HG03571 (cell line): ENCODE measurements around the gene NVL.

ENCODE experiments used
- ATAC-seq: cut with Tn5 transposase; IDR thresholded peaks from one replicate; pipeline ENCODE4 v1.9.1; 2021; ENCODE audit not compliant: unreplicated experiment

The NVL gene

GRCh38 chr1:224199679-224200078, 130.3 kb downstream of the NVL start:
- no peak for ATAC-seq

DNA sequence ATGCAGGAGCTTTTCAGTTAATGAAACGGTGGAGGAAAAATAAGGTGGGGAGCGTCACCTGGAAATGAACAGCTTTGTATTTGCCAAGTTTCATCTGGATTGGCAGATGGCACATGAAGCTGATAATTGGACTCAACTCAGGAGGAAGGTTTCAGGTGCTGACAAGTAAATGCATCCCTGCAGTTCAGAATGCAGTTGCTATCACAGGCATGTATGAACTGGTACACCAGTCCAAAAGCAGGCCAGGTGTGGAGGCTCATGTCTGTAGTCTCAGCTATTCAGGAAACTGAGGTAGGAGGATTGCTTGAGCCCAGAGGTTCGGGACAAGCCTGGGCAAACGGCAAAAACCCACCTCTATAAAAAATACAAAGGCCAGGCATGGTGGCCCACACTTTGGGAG, 131.4 kb downstream of the NVL start:
- no peak for ATAC-seq

- no peak for ATAC-seq
Measured at GRCh38 chr1:224196813-224197600, 133.0 kb downstream of the NVL start.

GRCh38 chr1:224193319-224193966, 136.5 kb downstream of the NVL start:
- ATAC-seq: no peak

- ATAC-seq: no peak
Measured at GRCh38 chr1:224192082-224192788, 137.7 kb downstream of the NVL start.

- no peak for ATAC-seq
Measured at GRCh38 chr1:224189561-224189960, 140.4 kb downstream of the NVL start.

GRCh38 chr1:224188286-224188685, 141.7 kb downstream of the NVL start:
- no peak for ATAC-seq

- ATAC-seq: no peak
Measured at GRCh38 chr1:224185208-224185607, 144.8 kb downstream of the NVL start.

- peak; percentile 36 for ATAC-seq
Measured at GRCh38 chr1:224183591-224184312, 146.2 kb downstream of the NVL start.

- ATAC-seq: peak; percentile 59
Measured at GRCh38 chr1:224182866-224183590, 146.9 kb downstream of the NVL start, which contains the start of gene DEGS1. TSS of gene DEGS1 (plus strand) at chr1:224183240. CDS start at chr1:224183337, 97 bp downstream.

DNA sequence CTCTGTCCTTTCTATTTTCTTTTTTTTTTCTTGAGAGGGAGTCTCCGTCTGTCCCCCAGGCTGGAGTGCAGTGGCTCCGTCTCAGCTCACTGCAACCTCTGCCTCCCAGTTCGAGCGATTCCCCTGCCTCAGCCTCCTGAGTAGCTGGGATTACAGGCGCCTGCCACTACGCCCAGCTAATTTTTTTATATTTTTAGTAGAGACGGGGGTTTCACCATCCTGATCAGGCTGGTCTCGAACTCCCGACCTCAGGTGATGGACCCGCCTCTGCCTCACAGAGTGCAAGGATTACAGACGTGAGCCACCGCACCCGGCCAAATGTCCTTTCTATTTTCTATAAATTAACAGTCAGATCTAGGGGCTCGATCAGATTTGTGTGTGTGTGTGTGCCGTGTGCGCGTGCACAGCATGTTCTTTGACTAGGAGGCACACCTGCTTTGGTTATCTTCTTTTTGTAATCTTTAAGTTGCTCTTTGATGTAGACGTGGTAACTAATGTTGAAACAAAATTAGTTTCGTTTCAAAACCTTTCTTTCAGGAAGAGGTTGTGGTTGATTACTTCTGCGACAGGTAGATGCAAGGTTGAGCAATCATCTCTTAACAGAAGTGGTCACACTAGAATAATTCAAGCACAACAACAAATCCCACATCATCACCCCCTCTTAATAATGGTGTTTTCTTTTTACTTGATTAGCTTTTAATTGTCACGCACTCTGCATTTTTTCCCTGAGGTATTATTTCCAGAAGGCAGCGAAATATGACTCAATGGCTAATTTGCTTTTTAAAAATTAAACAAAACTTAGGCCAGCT, 147.7 kb downstream of the NVL start:
- peak; percentile 42 for ATAC-seq

- no peak for ATAC-seq
Measured at GRCh38 chr1:224181453-224181810, 148.5 kb downstream of the NVL start.

DNA sequence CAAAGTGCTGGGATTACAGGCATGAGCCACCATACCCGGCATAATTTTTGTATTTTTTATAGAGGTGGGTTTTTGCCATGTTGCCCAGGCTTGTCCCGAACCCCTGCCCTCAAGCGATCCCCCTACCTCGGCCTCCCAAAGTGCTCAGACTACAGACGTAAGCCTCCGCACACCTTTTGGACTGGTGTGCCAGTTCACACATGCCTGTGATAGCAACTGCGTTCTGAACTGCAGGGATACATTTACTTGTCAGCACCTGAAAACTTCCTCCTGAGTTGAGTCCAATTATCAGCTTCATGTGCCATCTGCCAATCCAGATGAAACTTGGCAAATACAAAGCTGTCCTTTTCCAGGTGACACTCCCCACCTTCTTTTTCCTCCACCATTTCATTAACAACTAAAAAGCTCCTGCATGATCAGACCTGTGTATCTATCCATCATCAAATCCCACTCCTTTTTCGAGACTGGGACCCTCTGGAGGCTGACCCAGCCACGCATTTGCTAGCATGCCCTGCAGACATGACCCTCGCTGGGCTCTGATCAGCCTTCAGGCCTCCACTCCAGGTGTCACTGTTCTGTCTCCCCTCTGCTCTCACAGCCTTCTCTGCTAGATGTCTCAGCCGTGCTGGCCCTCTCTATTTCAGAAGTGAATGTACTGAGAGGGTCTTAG, 149.1 kb downstream of the NVL start:
- ATAC-seq: no peak

GRCh38 chr1:224178894-224179293, 151.1 kb downstream of the NVL start:
- ATAC-seq: no peak

- ATAC-seq: no peak
Measured at GRCh38 chr1:224177356-224177999, 152.5 kb downstream of the NVL start.
